Measurements from ENCODE around the gene PRKN.

PRKN gene

GRCh38 chr6:161400671-161401070 lies 1326.9 kb downstream of the PRKN start:
- no peak overlapping the region for H3K4me3 ChIP-seq (ENCODE audit: low read length)
- TF ChIP-seq CTCF (IDR thresholded peaks at IDR 0.05; ENCODE audit: insufficient read depth, low read depth, low read length, missing control alignments): no peak
- DNase-seq (ENCODE audit: low read depth): no peak

- DNase-seq (ENCODE audit: low read depth): peak; percentile 22
- TF ChIP-seq CTCF (IDR thresholded peaks at IDR 0.05; ENCODE audit: insufficient read depth, low read depth, low read length, missing control alignments): no peak
- no peak overlapping the region for H3K4me3 ChIP-seq (ENCODE audit: low read length)
Measured at GRCh38 chr6:161396539-161396938, 1331.0 kb downstream of the PRKN start.

GRCh38 chr6:161395716-161396231 lies 1331.8 kb downstream of the PRKN start:
- H3K4me3 ChIP-seq (ENCODE audit: low read length): no peak overlapping the region
- TF ChIP-seq CTCF (IDR thresholded peaks at IDR 0.05; ENCODE audit: insufficient read depth, low read depth, low read length, missing control alignments): no peak
- no peak for DNase-seq (ENCODE audit: low read depth)

GRCh38 chr6:161394437-161394836 lies 1333.1 kb downstream of the PRKN start:
- DNase-seq (ENCODE audit: low read depth): no peak
- H3K4me3 ChIP-seq (ENCODE audit: low read length): no peak overlapping the region
- TF ChIP-seq CTCF (IDR thresholded peaks at IDR 0.05; ENCODE audit: insufficient read depth, low read depth, low read length, missing control alignments): no peak

- H3K4me3 ChIP-seq (ENCODE audit: low read length): no peak overlapping the region
- DNase-seq (ENCODE audit: low read depth): peak; percentile 95
- peak; percentile 74 for TF ChIP-seq CTCF (IDR thresholded peaks at IDR 0.05; ENCODE audit: insufficient read depth, low read depth, low read length, missing control alignments)
Measured at GRCh38 chr6:161393839-161394364, 1333.7 kb downstream of the PRKN start.

GRCh38 chr6:161393292-161393691 lies 1334.3 kb downstream of the PRKN start:
- H3K4me3 ChIP-seq (ENCODE audit: low read length): no peak overlapping the region
- no peak for DNase-seq (ENCODE audit: low read depth)
- no peak for TF ChIP-seq CTCF (IDR thresholded peaks at IDR 0.05; ENCODE audit: insufficient read depth, low read depth, low read length, missing control alignments)

GRCh38 chr6:161389756-161390155 lies 1337.8 kb downstream of the PRKN start:
- no peak overlapping the region for H3K4me3 ChIP-seq (ENCODE audit: low read length)
- no peak for DNase-seq (ENCODE audit: low read depth)
- no peak for TF ChIP-seq CTCF (IDR thresholded peaks at IDR 0.05; ENCODE audit: insufficient read depth, low read depth, low read length, missing control alignments)

Data from epithelial cell of esophagus (primary cell).